IMR-90 (cell line): ENCODE data around the gene MISP3. TPM values are rescaled to one million over a fixed set of nuclear protein-coding genes. Genes with fewer than 3 reads are reported as not detected.

ENCODE experiments used
- ATAC-seq: fragments of 200-7000 bp; cut with Tn5 transposase; 2 replicates; pipeline ENCODE4 v1.9.1; 2020; ENCODE audit warnings: low read depth, mild to moderate bottlenecking, moderate library complexity
- BruUV-seq: library from RNA; stranded (reverse); fragments of 400-500 nt; replicated peaks from 2 replicates; lab custom pipeline; 2021; lab: Mats Ljungman, UMichigan
- CTCF ChIA-PET: fragments of 300-600 bp; formaldehyde crosslinking; extraction: SDS; loops from one replicate; lab custom pipeline; 2021; ENCODE audit warnings: antibody characterized with exemption; lab: Yijun Ruan, JAX
- POLR2A ChIA-PET: fragments of 300-600 bp; sonication (Branson Sonifier 250); formaldehyde crosslinking; loops from one replicate; lab custom pipeline; 2022; ENCODE audit warnings: antibody characterized with exemption; ENCODE audit not compliant: unreplicated experiment; lab: Charles Lee
- DNase-seq: peaks from one replicate; pipeline ENCODE4 v3.0.0; 2013
- H2AFZ ChIP-seq: replicated peaks from 2 replicates; pipeline ENCODE3; 2013; ENCODE audit warnings: low read length, mild to moderate bottlenecking; ENCODE audit not compliant: poor library complexity
- H2AK5ac ChIP-seq: 2 replicates; pipeline ENCODE4 v1.6.1; 2013; ENCODE audit warnings: low read depth, low read length, inconsistent platforms
- H2AK9ac ChIP-seq: replicated peaks from 2 replicates; pipeline ENCODE3; 2013; ENCODE audit warnings: mild to moderate bottlenecking, low read depth, low read length, moderate library complexity; ENCODE audit not compliant: poor library complexity
- H2BK120ac ChIP-seq: 2 replicates; pipeline ENCODE4 v1.6.1; 2013; ENCODE audit warnings: low read depth, low read length, inconsistent platforms
- H2BK15ac ChIP-seq: 3 replicates; pipeline ENCODE4 v1.6.1; 2013; ENCODE audit warnings: low read depth, low read length, inconsistent platforms
- H2BK20ac ChIP-seq: 2 replicates; pipeline ENCODE4 v1.6.1; 2013; ENCODE audit warnings: low read depth, mild to moderate bottlenecking, inconsistent platforms, low read length, moderate library complexity
- H2BK5ac ChIP-seq: 2 replicates; pipeline ENCODE4 v1.6.1; 2013; ENCODE audit warnings: mild to moderate bottlenecking, low read depth, low read length, inconsistent platforms; ENCODE audit not compliant: poor library complexity, severe bottlenecking
- H3K14ac ChIP-seq: replicated peaks from 2 replicates; pipeline ENCODE4 v1.6.1; 2013; ENCODE audit warnings: low read depth, low read length, inconsistent platforms
- H3K18ac ChIP-seq: 2 replicates; pipeline ENCODE4 v1.6.1; 2013; ENCODE audit warnings: low read depth, low read length, control low read depth
- H3K23ac ChIP-seq: 2 replicates; pipeline ENCODE4 v1.6.1; 2013; ENCODE audit warnings: low read depth, low read length, inconsistent platforms
- H3K27ac ChIP-seq: 2 replicates; pipeline ENCODE4 v1.5.1; 2013; ENCODE audit warnings: mild to moderate bottlenecking, control low read depth, low read length; ENCODE audit not compliant: insufficient read depth
- H3K27me3 ChIP-seq: 2 replicates; pipeline ENCODE4 v1.6.1; 2013; ENCODE audit warnings: low read length; ENCODE audit not compliant: control insufficient read depth, insufficient read depth
- H3K36me3 ChIP-seq: 2 replicates; pipeline ENCODE4 v1.6.1; 2013; ENCODE audit warnings: low read length, mixed read lengths; ENCODE audit not compliant: control insufficient read depth, insufficient read depth
- H3K4ac ChIP-seq: 2 replicates; pipeline ENCODE4 v1.6.1; 2013; ENCODE audit warnings: low read depth, low read length, inconsistent platforms
- H3K4me1 ChIP-seq: 2 replicates; pipeline ENCODE4 v1.6.1; 2013; ENCODE audit warnings: low read length, mixed read lengths; ENCODE audit not compliant: control insufficient read depth, insufficient read depth
- H3K4me2 ChIP-seq: 2 replicates; pipeline ENCODE4 v1.6.1; 2013; ENCODE audit warnings: low read depth, mild to moderate bottlenecking, control low read depth, low read length, moderate library complexity
- H3K4me3 ChIP-seq: 2 replicates; pipeline ENCODE4 v1.5.1; 2013; ENCODE audit warnings: low read depth, mild to moderate bottlenecking, control low read depth, low read length, moderate library complexity; ENCODE audit not compliant: insufficient read depth
- H3K56ac ChIP-seq: 2 replicates; pipeline ENCODE4 v1.6.1; 2013; ENCODE audit warnings: low read length, inconsistent platforms; ENCODE audit not compliant: insufficient read depth; ENCODE audit errors: extremely low read depth
- H3K79me1 ChIP-seq, 2 experiments: 2 replicates each; pipeline ENCODE4 v1.6.1; 2013; ENCODE audit warnings: low read length in 2 of 2, inconsistent platforms in 1 of 2, low read depth in 1 of 2
- H3K9ac ChIP-seq: 2 replicates; pipeline ENCODE4 v1.6.1; 2013; ENCODE audit warnings: low read depth, low read length, control low read depth
- H3K9me1 ChIP-seq: 2 replicates; pipeline ENCODE4 v1.6.1; 2013; ENCODE audit warnings: low read length, inconsistent platforms; ENCODE audit not compliant: insufficient read depth
- H3K9me3 ChIP-seq: 2 replicates; pipeline ENCODE4 v1.6.1; 2013; ENCODE audit warnings: low read length; ENCODE audit not compliant: control insufficient read depth, insufficient read depth
- H4K20me1 ChIP-seq: 2 replicates; pipeline ENCODE4 v1.6.1; 2013; ENCODE audit warnings: low read length, inconsistent platforms; ENCODE audit not compliant: insufficient read depth
- H4K5ac ChIP-seq: 2 replicates; pipeline ENCODE4 v1.6.1; 2013; ENCODE audit warnings: mild to moderate bottlenecking, low read depth, low read length, control low read depth
- H4K8ac ChIP-seq, 2 experiments: 2 replicates each; pipeline ENCODE4 v1.6.1; 2013; ENCODE audit warnings: low read depth in 2 of 2, low read length in 2 of 2, control low read depth in 1 of 2, inconsistent platforms in 1 of 2
- H4K91ac ChIP-seq: 2 replicates; pipeline ENCODE4 v1.6.1; 2013; ENCODE audit warnings: low read depth, low read length, inconsistent platforms; ENCODE audit not compliant: insufficient read depth
- BHLHE40 ChIP-seq: fragments of 150-350 bp; IDR thresholded peaks from 2 replicates; pipeline ENCODE4 v1.6.1; 2016; ENCODE audit warnings: mild to moderate bottlenecking, low read depth, low read length
- CEBPB ChIP-seq: IDR thresholded peaks from 2 replicates; pipeline ENCODE4 v1.6.1; 2012; ENCODE audit warnings: low read depth, low read length, improper control_type of control experiment
- CHD1 ChIP-seq: IDR thresholded peaks from 2 replicates; pipeline ENCODE4 v1.6.1; 2012; ENCODE audit warnings: low read depth, low read length, improper control_type of control experiment
- FOS ChIP-seq: fragments of 150-350 bp; IDR thresholded peaks from 2 replicates; pipeline ENCODE4 v1.6.1; 2016; ENCODE audit warnings: low read depth, low read length
- MAFK ChIP-seq: IDR thresholded peaks from 2 replicates; pipeline ENCODE4 v1.6.1; 2012; ENCODE audit warnings: low read depth, low read length, improper control_type of control experiment
- MAZ ChIP-seq: IDR thresholded peaks from 2 replicates; pipeline ENCODE4 v1.6.1; 2012; ENCODE audit warnings: low read depth, mild to moderate bottlenecking, low read length, improper control_type of control experiment, moderate library complexity, borderline replicate concordance
- MXI1 ChIP-seq: IDR thresholded peaks from 2 replicates; pipeline ENCODE4 v1.6.1; 2012; ENCODE audit warnings: low read depth, mild to moderate bottlenecking, low read length, moderate library complexity, borderline replicate concordance
- NFE2L2 ChIP-seq: fragments of 150-350 bp; IDR thresholded peaks from 2 replicates; pipeline ENCODE4 v1.6.1; 2016; ENCODE audit warnings: low read depth, mild to moderate bottlenecking, low read length
- POLR2A ChIP-seq: IDR thresholded peaks from 2 replicates; pipeline ENCODE4 v1.6.1; 2012; ENCODE audit warnings: mild to moderate bottlenecking, low read depth, low read length
- RAD21 ChIP-seq: IDR thresholded peaks from 2 replicates; pipeline ENCODE4 v1.6.1; 2012; ENCODE audit warnings: low read length, improper control_type of control experiment
- RCOR1 ChIP-seq: IDR thresholded peaks from 2 replicates; pipeline ENCODE4 v1.6.1; 2012; ENCODE audit warnings: mild to moderate bottlenecking, low read length, improper control_type of control experiment; ENCODE audit not compliant: insufficient replicate concordance
- RFX5 ChIP-seq: IDR thresholded peaks from 2 replicates; pipeline ENCODE4 v1.8.0; 2012; ENCODE audit warnings: low read depth, mild to moderate bottlenecking, low read length, moderate library complexity
- SMC3 ChIP-seq: fragments of 150-350 bp; IDR thresholded peaks from 2 replicates; pipeline ENCODE4 v1.6.1; 2016; ENCODE audit warnings: low read depth, mild to moderate bottlenecking, antibody characterized with exemption, low read length, moderate library complexity
- USF2 ChIP-seq: fragments of 150-350 bp; IDR thresholded peaks from 2 replicates; pipeline ENCODE4 v1.6.1; 2017; ENCODE audit warnings: mild to moderate bottlenecking, antibody characterized with exemption, low read length, low read depth
- WGBS, 2 experiments: methylation state at CpG; one replicate each; pipeline versions ENCODE4 v1.1.5 to v1.1.7; 2013; ENCODE audit warnings: missing lambda C conversion rate in 2 of 2; ENCODE audit not compliant: insufficient read length in 1 of 2; ENCODE audit errors: extremely low coverage in 2 of 2; 5-methylcytosine and 5-hydroxymethylcytosine counted together
- dilution Hi-C: fragments of 300-500 bp; cut with HindIII; formaldehyde crosslinking; loops from one replicate; pipeline ENCODE4 v1.14.3; 2018; ENCODE audit warnings: low sequenced_read_pairs; ENCODE audit not compliant: unreplicated experiment
- in situ Hi-C: fragments of 300-500 bp; cut with MboI; formaldehyde crosslinking; loops from 3 replicates; pipeline ENCODE4 v1.14.3; 2019; ENCODE audit warnings: low sequenced_read_pairs, inconsistent platforms, mixed read lengths
- intact Hi-C: fragments of 100-400 bp; cut with micrococcal nuclease; formaldehyde crosslinking; loops from 2 replicates; pipeline ENCODE4 v1.10.0; 2022
- polyA plus RNA-seq, 3 experiments: library from polyadenylated mRNA; depleted of rRNA; stranded (reverse); fragments of >200 nt; gene quantifications; 2 replicates each; pipeline ENCODE4 v1.2.3, GENCODE V29; 2012; ENCODE audit warnings: low replicate concordance in 1 of 3
- total RNA-seq: library from RNA; depleted of rRNA; stranded (reverse); fragments of >200 nt; gene quantifications from 2 replicates; pipeline ENCODE4 v1.2.3, GENCODE V29; 2012
- TF ChIP-seq, protein P1 (sequence below): fragments of 150-350 bp; IDR thresholded peaks from 2 replicates; pipeline ENCODE4 v1.6.1; 2016; ENCODE audit warnings: low read depth, mild to moderate bottlenecking, low read length, moderate library complexity, borderline replicate concordance
- TF ChIP-seq, protein P2 (sequence below): conservative IDR thresholded peaks from 2 replicates; pipeline ENCODE4 v1.5.1; 2012; ENCODE audit warnings: mild to moderate bottlenecking, low read depth, low read length, improper control_type of control experiment

The MISP3 gene
- total and polyA plus RNA-seq, 2 of the 4 experiments (the other 2 are of a cell fraction), result under 0.01 to 0.68 TPM

DNA sequence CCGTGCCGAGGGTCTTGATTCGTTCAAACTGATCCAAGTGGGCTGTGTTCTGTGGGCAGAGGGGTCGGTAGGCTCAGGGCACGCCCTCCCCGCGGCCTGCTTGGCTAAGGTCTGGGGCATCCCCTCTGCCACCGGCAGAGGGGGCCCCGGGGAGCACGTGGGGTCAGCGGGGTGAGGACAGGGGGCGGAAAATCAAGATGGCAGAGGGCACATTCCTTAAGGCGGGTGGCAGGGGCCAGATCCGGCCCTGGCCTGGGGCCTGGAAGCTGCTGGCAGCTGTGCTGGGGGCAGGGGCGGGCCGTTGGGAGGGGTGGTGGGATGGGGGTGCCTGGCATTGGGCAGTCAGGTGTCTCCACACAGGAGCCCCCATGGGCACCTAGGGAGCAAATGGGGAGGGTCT lies 34.3 kb downstream of the MISP3 start:
- H4K5ac ChIP-seq, result no peak overlapping the region
- H3K27me3 ChIP-seq, result no peaks in the 10 kb centered on the region
- H2BK15ac ChIP-seq, result no peak overlapping the region
- peaks cover 25% of the 10 kb centered on the region for H3K36me3 ChIP-seq
- H3K4me2 ChIP-seq, result no peak overlapping the region
- H4K91ac ChIP-seq, result no peak overlapping the region
- H3K23ac ChIP-seq, result no peak overlapping the region
- ChIA-PET CTCF (no interaction called here), POLR2A (no interaction called here)
- H3K9me1 ChIP-seq, result no peaks in the 10 kb centered on the region
- no peak overlapping the region for H2AK5ac ChIP-seq
- WGBS, 2 experiments, result 89% methylated on average over 3 of the region's 16 CpGs; no CpG with 5 or more reads in 1 of the 2 experiments
- no peak overlapping the region for H2BK120ac ChIP-seq
- DNase-seq, result no peak
- in situ Hi-C loops, result no loop called here
- H3K9me3 ChIP-seq, result no peaks in the 10 kb centered on the region
- no peaks in the 10 kb centered on the region; the same call in 1 of the 2 replicates for H4K20me1 ChIP-seq
- TF ChIP-seq, protein P1, sequence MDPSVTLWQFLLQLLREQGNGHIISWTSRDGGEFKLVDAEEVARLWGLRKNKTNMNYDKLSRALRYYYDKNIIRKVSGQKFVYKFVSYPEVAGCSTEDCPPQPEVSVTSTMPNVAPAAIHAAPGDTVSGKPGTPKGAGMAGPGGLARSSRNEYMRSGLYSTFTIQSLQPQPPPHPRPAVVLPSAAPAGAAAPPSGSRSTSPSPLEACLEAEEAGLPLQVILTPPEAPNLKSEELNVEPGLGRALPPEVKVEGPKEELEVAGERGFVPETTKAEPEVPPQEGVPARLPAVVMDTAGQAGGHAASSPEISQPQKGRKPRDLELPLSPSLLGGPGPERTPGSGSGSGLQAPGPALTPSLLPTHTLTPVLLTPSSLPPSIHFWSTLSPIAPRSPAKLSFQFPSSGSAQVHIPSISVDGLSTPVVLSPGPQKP, result no peak
- TF ChIP-seq MAFK (no peak), CEBPB (no peak), MAZ (no peak), RAD21 (no peak), NFE2L2 (no peak), MXI1 (no peak), USF2 (no peak), BHLHE40 (no peak), RFX5 (no peak), CHD1 (no peak), POLR2A (no peak), FOS (no peak), RCOR1 (no peak), SMC3 (no peak)
- TF ChIP-seq, protein P2, sequence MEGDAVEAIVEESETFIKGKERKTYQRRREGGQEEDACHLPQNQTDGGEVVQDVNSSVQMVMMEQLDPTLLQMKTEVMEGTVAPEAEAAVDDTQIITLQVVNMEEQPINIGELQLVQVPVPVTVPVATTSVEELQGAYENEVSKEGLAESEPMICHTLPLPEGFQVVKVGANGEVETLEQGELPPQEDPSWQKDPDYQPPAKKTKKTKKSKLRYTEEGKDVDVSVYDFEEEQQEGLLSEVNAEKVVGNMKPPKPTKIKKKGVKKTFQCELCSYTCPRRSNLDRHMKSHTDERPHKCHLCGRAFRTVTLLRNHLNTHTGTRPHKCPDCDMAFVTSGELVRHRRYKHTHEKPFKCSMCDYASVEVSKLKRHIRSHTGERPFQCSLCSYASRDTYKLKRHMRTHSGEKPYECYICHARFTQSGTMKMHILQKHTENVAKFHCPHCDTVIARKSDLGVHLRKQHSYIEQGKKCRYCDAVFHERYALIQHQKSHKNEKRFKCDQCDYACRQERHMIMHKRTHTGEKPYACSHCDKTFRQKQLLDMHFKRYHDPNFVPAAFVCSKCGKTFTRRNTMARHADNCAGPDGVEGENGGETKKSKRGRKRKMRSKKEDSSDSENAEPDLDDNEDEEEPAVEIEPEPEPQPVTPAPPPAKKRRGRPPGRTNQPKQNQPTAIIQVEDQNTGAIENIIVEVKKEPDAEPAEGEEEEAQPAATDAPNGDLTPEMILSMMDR, result no peak
- H3K18ac ChIP-seq, result no peak overlapping the region
- H2AK9ac ChIP-seq, result no peak overlapping the region
- no peak overlapping the region for H3K27ac ChIP-seq
- intact Hi-C loops, result no loop called here
- no peak overlapping the region for H4K8ac ChIP-seq
- no peak overlapping the region for H3K14ac ChIP-seq
- H3K9ac ChIP-seq, result no peak overlapping the region
- no TSS peak for BruUV-seq
- peaks cover 5 to 32% of the 10 kb centered on the region in 2 experiments; a peak in 2 of 4 replicates for H3K79me1 ChIP-seq
- no peak overlapping the region for H3K56ac ChIP-seq
- dilution Hi-C loops, result no loop called here
- H3K4me3 ChIP-seq, result no peak overlapping the region
- H3K4ac ChIP-seq, result no peak overlapping the region
- no peak for ATAC-seq
- no peak overlapping the region for H2AFZ ChIP-seq
- H3K4me1 ChIP-seq, result no peaks in the 10 kb centered on the region
- no peak overlapping the region for H2BK5ac ChIP-seq
- H2BK20ac ChIP-seq, result no peak overlapping the region
